H1 (cell line): ENCODE results near the gene ATP1A1. TPM values are rescaled to one million over a fixed set of nuclear protein-coding genes. Genes with fewer than 3 reads are reported as not detected.

Experiments used
- CTCF ChIA-PET: fragments of 300-600 bp; sonication (Branson Sonifier 250); formaldehyde crosslinking; loops from one replicate; lab custom pipeline; 2021; ENCODE audit not compliant: partially characterized antibody; lab: Charles Lee
- POLR2A ChIA-PET: fragments of 300-600 bp; sonication (Branson Sonifier 250); formaldehyde crosslinking; loops from one replicate; lab custom pipeline; 2021; ENCODE audit warnings: inconsistent platforms; ENCODE audit not compliant: partially characterized antibody; lab: Charles Lee
- DNase-seq, 2 experiments: peaks; one replicate each; pipeline versions ENCODE4 v3.0.0 to v3.0.0-alpha.2; 2010 to 2022; ENCODE audit warnings: low spot score in 2 of 2, low read depth in 1 of 2, mixed read lengths in 1 of 2
- FAIRE-seq: peaks from 2 replicates; lab custom pipeline; 2011; peaks lifted over from hg19 to GRCh38; lab: Jason Lieb, UNC
- H2AFZ ChIP-seq: 2 replicates; pipeline ENCODE4 v1.8.1; 2012; ENCODE audit warnings: low read length, inconsistent platforms
- H2AK5ac ChIP-seq: 2 replicates; pipeline ENCODE4 v1.6.1; 2013; ENCODE audit warnings: low read depth, low read length
- H2BK120ac ChIP-seq: replicated peaks from 2 replicates; pipeline ENCODE3; 2013; ENCODE audit warnings: low read depth, low read length, inconsistent platforms
- H2BK12ac ChIP-seq: 2 replicates; pipeline ENCODE4 v1.6.1; 2013; ENCODE audit warnings: low read depth, low read length
- H2BK15ac ChIP-seq: 2 replicates; pipeline ENCODE4 v1.6.1; 2013; ENCODE audit warnings: low read length
- H2BK20ac ChIP-seq: 2 replicates; pipeline ENCODE4 v1.6.1; 2013; ENCODE audit warnings: low read length
- H2BK5ac ChIP-seq: 2 replicates; pipeline ENCODE4 v1.6.1; 2013; ENCODE audit warnings: low read depth, low read length
- H3K14ac ChIP-seq: 2 replicates; pipeline ENCODE4 v1.6.1; 2013; ENCODE audit warnings: inconsistent platforms; ENCODE audit not compliant: insufficient read length
- H3K18ac ChIP-seq: 2 replicates; pipeline ENCODE4 v1.6.1; 2013; ENCODE audit warnings: low read length; ENCODE audit errors: extremely low read depth
- H3K23ac ChIP-seq: 2 replicates; pipeline ENCODE4 v1.6.1; 2013; ENCODE audit warnings: inconsistent platforms; ENCODE audit not compliant: insufficient read length
- H3K23me2 ChIP-seq: 2 replicates; pipeline ENCODE4 v1.6.1; 2013; ENCODE audit warnings: low read depth, low read length
- H3K27ac ChIP-seq: 2 replicates; pipeline ENCODE4 v1.6.1; 2011; ENCODE audit warnings: low read depth, low read length, inconsistent platforms
- H3K27me3 ChIP-seq, 4 experiments: replicated peaks in 1 of 4; 1 replicate in 1 of 4; 2 replicates in 3 of 4; pipeline versions ENCODE4 v1.6.1 to v1.8.1; 2011 to 2013; ENCODE audit warnings: low read length in 3 of 4, mild to moderate bottlenecking in 3 of 4, inconsistent platforms in 2 of 4, mixed read lengths in 2 of 4, moderate library complexity in 1 of 4; ENCODE audit not compliant: control insufficient read depth in 3 of 4, insufficient read depth in 3 of 4; ENCODE audit errors: extremely low read depth in 1 of 4
- H3K36me3 ChIP-seq, 4 experiments: 2 replicates each; pipeline versions ENCODE4 v1.6.1 to v1.8.1; 2011 to 2013; ENCODE audit warnings: mild to moderate bottlenecking in 4 of 4, low read length in 3 of 4, moderate library complexity in 2 of 4, control low read depth in 1 of 4, inconsistent platforms in 1 of 4; ENCODE audit not compliant: insufficient read depth in 4 of 4, control insufficient read depth in 2 of 4
- H3K4ac ChIP-seq: replicated peaks from 2 replicates; pipeline ENCODE3; 2013; ENCODE audit warnings: low read length, low read depth, mixed read lengths, inconsistent platforms; ENCODE audit not compliant: insufficient read length
- H3K4me1 ChIP-seq, 4 experiments: replicated peaks in 1 of 4; 1 replicate in 1 of 4; 2 replicates in 3 of 4; pipeline versions ENCODE4 v1.6.1 to v1.8.1; 2011 to 2013; ENCODE audit warnings: low read length in 3 of 4, inconsistent platforms in 2 of 4, mixed read lengths in 1 of 4; ENCODE audit not compliant: insufficient read depth in 4 of 4, control insufficient read depth in 3 of 4
- H3K4me2 ChIP-seq, 2 experiments: 2 replicates each; pipeline versions ENCODE4 v1.6.1 to v1.8.1; 2011 to 2013; ENCODE audit warnings: low read depth in 2 of 2, low read length in 2 of 2, control low read depth in 1 of 2, inconsistent platforms in 1 of 2, mild to moderate bottlenecking in 1 of 2; ENCODE audit not compliant: insufficient read depth in 1 of 2
- H3K4me3 ChIP-seq, 4 experiments: fragments of 200-600, 300-600 bp in 1 of 4; sonication (generic), shearing (Covaris generic), sonication (Bioruptor Twin) in 1 of 4; 2 replicates each; pipeline versions ENCODE4 v1.5.1 to v1.8.1; 2011 to 2016; ENCODE audit warnings: low read length in 4 of 4, low read depth in 3 of 4, control low read depth in 2 of 4, inconsistent platforms in 2 of 4, mild to moderate bottlenecking in 2 of 4, mixed read lengths in 1 of 4, moderate library complexity in 1 of 4; ENCODE audit not compliant: insufficient read depth in 2 of 4; ENCODE audit errors: extremely low read depth in 1 of 4
- H3K56ac ChIP-seq: replicated peaks from 2 replicates; pipeline ENCODE3; 2013; ENCODE audit warnings: low read depth, mild to moderate bottlenecking, mixed read lengths, low read length, inconsistent platforms; ENCODE audit not compliant: insufficient read length
- H3K79me1 ChIP-seq: 2 replicates; pipeline ENCODE4 v1.6.1; 2013; ENCODE audit warnings: low read depth, low read length, control low read depth
- H3K79me2 ChIP-seq, 2 experiments: 2 replicates each; pipeline versions ENCODE4 v1.6.1 to v1.8.1; 2012 to 2013; ENCODE audit warnings: low read length in 2 of 2, mild to moderate bottlenecking in 2 of 2, inconsistent platforms in 1 of 2; ENCODE audit not compliant: insufficient read depth in 2 of 2, control insufficient read depth in 1 of 2
- H3K9ac ChIP-seq, 4 experiments: replicated peaks in 1 of 4; 1 replicate in 1 of 4; 2 replicates in 3 of 4; pipeline versions ENCODE4 v1.6.1 to v1.8.1; 2011 to 2013; ENCODE audit warnings: low read depth in 3 of 4, low read length in 3 of 4, control low read depth in 2 of 4, mild to moderate bottlenecking in 2 of 4, moderate library complexity in 2 of 4, inconsistent platforms in 1 of 4; ENCODE audit errors: extremely low read depth in 1 of 4
- H3K9me3 ChIP-seq, 2 experiments: 2 replicates each; pipeline versions ENCODE4 v1.6.1 to v1.8.1; 2012 to 2013; ENCODE audit warnings: mild to moderate bottlenecking in 2 of 2, moderate library complexity in 2 of 2, control low read depth in 1 of 2, inconsistent platforms in 1 of 2, low read depth in 1 of 2, low read length in 1 of 2, mixed read lengths in 1 of 2; ENCODE audit not compliant: insufficient read depth in 2 of 2
- H4K20me1 ChIP-seq, 2 experiments: replicated peaks in 1 of 2; 2 replicates each; pipeline versions ENCODE3 to v1.8.1; 2011 to 2013; ENCODE audit warnings: inconsistent platforms in 2 of 2, low read length in 2 of 2, mild to moderate bottlenecking in 1 of 2; ENCODE audit not compliant: insufficient read depth in 2 of 2, control insufficient read depth in 1 of 2
- H4K5ac ChIP-seq: 2 replicates; pipeline ENCODE4 v1.6.1; 2013; ENCODE audit warnings: low read length, low read depth, mixed read lengths, inconsistent platforms; ENCODE audit not compliant: insufficient read length
- H4K8ac ChIP-seq: 2 replicates; pipeline ENCODE4 v1.8.0; 2013; ENCODE audit warnings: mild to moderate bottlenecking, moderate library complexity, low read length, inconsistent platforms; ENCODE audit not compliant: insufficient read depth; ENCODE audit errors: extremely low read depth
- H4K91ac ChIP-seq: replicated peaks from 2 replicates; pipeline ENCODE3; 2013; ENCODE audit warnings: low read length, mixed read lengths, inconsistent platforms; ENCODE audit not compliant: insufficient read length
- ASH2L ChIP-seq: fragments of 200-600, 300-600 bp; sonication (generic); IDR thresholded peaks from one replicate; pipeline ENCODE4 v1.7.1; 2017; ENCODE audit warnings: low read length
- ATF2 ChIP-seq: IDR thresholded peaks from 2 replicates; pipeline ENCODE4 v1.6.1; 2012; ENCODE audit warnings: low read length, inconsistent platforms
- BACH1 ChIP-seq: IDR thresholded peaks from 2 replicates; pipeline ENCODE4 v1.6.1; 2012; ENCODE audit warnings: low read length, improper control_type of control experiment
- BRCA1 ChIP-seq: IDR thresholded peaks from 2 replicates; pipeline ENCODE4 v1.6.1; 2012; ENCODE audit warnings: low read depth, low read length, improper control_type of control experiment
- CTCF ChIP-seq, 3 experiments: IDR thresholded peaks; 1 replicate in 2 of 3; 2 replicates in 1 of 3; pipeline versions ENCODE4 v1.5.1 to v1.6.1; 2011; ENCODE audit warnings: low read length in 3 of 3, mild to moderate bottlenecking in 3 of 3, inconsistent platforms in 2 of 3, low read depth in 1 of 3, moderate library complexity in 1 of 3; ENCODE audit not compliant: insufficient read depth in 1 of 3; ENCODE audit errors: control extremely low read depth in 1 of 3
- EZH2 ChIP-seq: fragments of 200-600 bp; sonication (generic); IDR thresholded peaks from 2 replicates; pipeline ENCODE4 v1.7.1; 2012; ENCODE audit warnings: low read depth, mild to moderate bottlenecking, moderate library complexity, low read length, inconsistent platforms; ENCODE audit not compliant: severe bottlenecking
- KDM4A ChIP-seq: IDR thresholded peaks from one replicate; pipeline ENCODE4 v1.7.1; 2012; ENCODE audit warnings: low read depth, mild to moderate bottlenecking, moderate library complexity, low read length, inconsistent platforms; ENCODE audit not compliant: severe bottlenecking
- KDM5A ChIP-seq: fragments of 200-600 bp; IDR thresholded peaks from 2 replicates; pipeline ENCODE4 v1.7.1; 2012; ENCODE audit warnings: mild to moderate bottlenecking, low read length, inconsistent platforms, mixed read lengths
- SIN3A ChIP-seq, 2 experiments: IDR thresholded peaks in 1 of 2; conservative IDR thresholded peaks in 1 of 2; 2 replicates each; pipeline ENCODE4 v1.6.1; 2011 to 2012; ENCODE audit warnings: low read length in 2 of 2, improper control_type of control experiment in 1 of 2, low read depth in 1 of 2, mild to moderate bottlenecking in 1 of 2
- SP1 ChIP-seq: IDR thresholded peaks from 2 replicates; pipeline ENCODE4 v1.6.1; 2011; ENCODE audit warnings: low read depth, low read length
- SP2 ChIP-seq: IDR thresholded peaks from 2 replicates; pipeline ENCODE4 v1.6.1; 2012; ENCODE audit warnings: mild to moderate bottlenecking, low read length, inconsistent platforms
- polyA plus RNA-seq, 7 experiments: library from polyadenylated mRNA; depleted of rRNA in 3 of 7; stranded (reverse) in 5 of 7; unstranded in 2 of 7; fragments of >200 nt in 5 of 7; fragments of 200-250 nt in 2 of 7; gene quantifications; 1 replicate in 5 of 7; 2 replicates in 1 of 7; 4 replicates in 1 of 7; pipeline versions ENCODE4 v1.2.1 to v1.2.3, GENCODE V29; 2011 to 2013; ENCODE audit warnings: missing spikeins in 2 of 7, mixed read lengths in 2 of 7
- total RNA-seq: library from RNA; stranded (reverse); fragmentation: NEBNext Ultra II Directional; extraction: Animal tissue kit (Norgen Biotek cat#: 25700); gene quantifications from 2 replicates; pipeline ENCODE4 v1.2.1, GENCODE V29; 2021

The ATP1A1 gene
- total and polyA plus RNA-seq, 2 of the 8 experiments (the other 6 are each of a cell fraction or from before 2014, with no cell fraction given) = 222 to 325 TPM

- no peaks in the 10 kb centered on the region for H3K36me3 ChIP-seq
- peaks cover 0 to 3% (median under 1%) of the 10 kb centered on the region in 4 experiments; a peak in 2 of 7 replicates for H3K4me1 ChIP-seq
- no peak overlapping the region for H3K27ac ChIP-seq
- H4K8ac ChIP-seq = no peak overlapping the region
- no peaks in the 10 kb centered on the region for H3K9me3 ChIP-seq
- no peak overlapping the region for H2BK5ac ChIP-seq
- H3K23ac ChIP-seq = no peak overlapping the region
- no peak overlapping the region for H2AK5ac ChIP-seq
- no peak overlapping the region for H3K18ac ChIP-seq
- H3K4ac ChIP-seq = no peak overlapping the region
- FAIRE-seq = no peak
- ChIA-PET CTCF (interaction anchor here (0.6 to 3.6 kb wide), 4 partner anchors 31 to 56 kb away, joined by 3 to 13 read pairs (median 4); no protein-coding TSS in a partner anchor), POLR2A (no interaction called here)
- H3K14ac ChIP-seq = no peak overlapping the region
- no peak overlapping the region for H3K56ac ChIP-seq
- H3K23me2 ChIP-seq = no peaks in the 10 kb centered on the region; the same call in 1 of the 2 replicates
- no peak overlapping the region for H4K5ac ChIP-seq
- no peaks in the 10 kb centered on the region for H3K79me1 ChIP-seq
- no peak overlapping the region for H2BK12ac ChIP-seq
- H2BK15ac ChIP-seq = no peak overlapping the region
- no peak overlapping the region for H2BK120ac ChIP-seq
- no peaks in the 10 kb centered on the region for H4K20me1 ChIP-seq
- H3K27me3 ChIP-seq = no peaks in the 10 kb centered on the region
- no peaks in the 10 kb centered on the region for H3K79me2 ChIP-seq
- H4K91ac ChIP-seq = no peak overlapping the region
- no peak overlapping the region for H3K9ac ChIP-seq
- no peak overlapping the region for H2AFZ ChIP-seq
- DNase-seq = no peak
- no peak overlapping the region for H3K4me2 ChIP-seq
- H3K4me3 ChIP-seq = no peak overlapping the region
- H2BK20ac ChIP-seq = no peak overlapping the region
- no peak for TF ChIP-seq KDM4A
- TF ChIP-seq BRCA1 = no peak
- TF ChIP-seq BACH1 = no peak
- TF ChIP-seq SP2 = no peak
- no peak for TF ChIP-seq ASH2L
- TF ChIP-seq KDM5A = no peak
- no peak for TF ChIP-seq CTCF (IDR thresholded peaks at IDR 0.05; ENCODE audit: control extremely low read depth in 1 of 3, insufficient read depth in 1 of 3, low read depth in 1 of 3, low read length in 3 of 3)
- TF ChIP-seq SIN3A (conservative IDR thresholded peaks at IDR 0.05 in 1 of 2, IDR thresholded peaks at IDR 0.05 in 1 of 2; ENCODE audit: low read depth in 1 of 2, low read length in 2 of 2) = no peak
- no peak for TF ChIP-seq EZH2
- no peak for TF ChIP-seq ATF2
- TF ChIP-seq SP1 = no peak
These were observed 78.7 kb downstream of the ATP1A1 start for GRCh38 chr1:116451702-116452101.
